ENCODE data around the gene SATB2. TPM values are rescaled to one million over a fixed set of nuclear protein-coding genes. Genes with fewer than 3 reads are reported as not detected.

SATB2 gene
- total RNA-seq, 2 donors from 2014 or later, result 133 to 178 TPM

DNA sequence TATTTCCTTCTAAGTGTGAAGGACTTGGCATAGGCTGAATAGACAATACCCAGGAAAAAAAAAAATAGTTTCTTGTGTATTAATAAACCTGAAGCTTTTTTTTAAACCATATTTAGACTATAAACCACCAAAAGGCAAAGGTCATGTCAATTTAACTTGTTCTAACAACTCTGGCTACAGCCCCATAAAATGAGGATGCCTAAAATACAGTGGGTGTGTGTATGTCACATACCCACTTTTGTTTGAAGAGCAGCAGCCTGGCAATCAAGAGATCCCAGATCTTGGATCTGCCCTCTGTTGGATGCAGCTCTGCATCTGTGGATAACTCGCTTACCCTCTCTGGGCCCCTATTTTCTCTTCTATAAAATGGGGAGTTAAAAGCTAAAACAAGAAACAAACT is 65.4 kb downstream of the SATB2 start:
- DNase-seq, result peak; percentile 54
- Histone ChIP-seq H3K36me3 (no peaks in the 10 kb centered on the region), H3K4me1 (no peaks in the 10 kb centered on the region), H3K9me3 (no peaks in the 10 kb centered on the region), H3K9ac (ENCODE audit: low read depth in 2 of 2, low read length in 2 of 2) (no peak overlapping the region), H3K27ac (peak overlapping the region; percentile 37), H3K4me3 (no peak overlapping the region), H3K27me3 (no peaks in the 10 kb centered on the region)
- intact Hi-C loops (cut with DNase I), result no loop called here
- TF ChIP-seq, protein P1, sequence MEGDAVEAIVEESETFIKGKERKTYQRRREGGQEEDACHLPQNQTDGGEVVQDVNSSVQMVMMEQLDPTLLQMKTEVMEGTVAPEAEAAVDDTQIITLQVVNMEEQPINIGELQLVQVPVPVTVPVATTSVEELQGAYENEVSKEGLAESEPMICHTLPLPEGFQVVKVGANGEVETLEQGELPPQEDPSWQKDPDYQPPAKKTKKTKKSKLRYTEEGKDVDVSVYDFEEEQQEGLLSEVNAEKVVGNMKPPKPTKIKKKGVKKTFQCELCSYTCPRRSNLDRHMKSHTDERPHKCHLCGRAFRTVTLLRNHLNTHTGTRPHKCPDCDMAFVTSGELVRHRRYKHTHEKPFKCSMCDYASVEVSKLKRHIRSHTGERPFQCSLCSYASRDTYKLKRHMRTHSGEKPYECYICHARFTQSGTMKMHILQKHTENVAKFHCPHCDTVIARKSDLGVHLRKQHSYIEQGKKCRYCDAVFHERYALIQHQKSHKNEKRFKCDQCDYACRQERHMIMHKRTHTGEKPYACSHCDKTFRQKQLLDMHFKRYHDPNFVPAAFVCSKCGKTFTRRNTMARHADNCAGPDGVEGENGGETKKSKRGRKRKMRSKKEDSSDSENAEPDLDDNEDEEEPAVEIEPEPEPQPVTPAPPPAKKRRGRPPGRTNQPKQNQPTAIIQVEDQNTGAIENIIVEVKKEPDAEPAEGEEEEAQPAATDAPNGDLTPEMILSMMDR (IDR thresholded peaks at IDR 0.05), result no peak

GRCh38 chr2:199388728-199389268 is 68.9 kb downstream of the SATB2 start:
- no peaks in the 10 kb centered on the region for H3K9me3 ChIP-seq
- H3K9ac ChIP-seq (ENCODE audit: low read depth in 2 of 2, low read length in 2 of 2), result no peak overlapping the region
- H3K27ac ChIP-seq, result no peak overlapping the region
- no peak overlapping the region for H3K4me3 ChIP-seq
- DNase-seq, result no peak
- intact Hi-C loops (cut with DNase I), result no loop called here
- H3K4me1 ChIP-seq, result no peaks in the 10 kb centered on the region
- TF ChIP-seq, protein P1 (IDR thresholded peaks at IDR 0.05), result no peak
- no peaks in the 10 kb centered on the region for H3K36me3 ChIP-seq
- no peaks in the 10 kb centered on the region for H3K27me3 ChIP-seq

GRCh38 chr2:199384043-199384442 is 73.7 kb downstream of the SATB2 start:
- Histone ChIP-seq H3K27ac (no peak overlapping the region), H3K4me3 (no peak overlapping the region), H3K36me3 (no peaks in the 10 kb centered on the region), H3K27me3 (no peaks in the 10 kb centered on the region), H3K9me3 (no peaks in the 10 kb centered on the region), H3K9ac (ENCODE audit: low read depth in 2 of 2, low read length in 2 of 2) (no peak overlapping the region), H3K4me1 (peaks cover 5% of the 10 kb centered on the region)
- TF ChIP-seq, protein P1 (IDR thresholded peaks at IDR 0.05), result no peak
- no peak for DNase-seq
- intact Hi-C loops (cut with DNase I), result no loop called here

GRCh38 chr2:199383021-199383420 is 74.7 kb downstream of the SATB2 start:
- Histone ChIP-seq H3K36me3 (no peaks in the 10 kb centered on the region), H3K9me3 (no peaks in the 10 kb centered on the region), H3K27me3 (no peaks in the 10 kb centered on the region), H3K27ac (no peak overlapping the region), H3K9ac (ENCODE audit: low read depth in 2 of 2, low read length in 2 of 2) (no peak overlapping the region), H3K4me3 (no peak overlapping the region), H3K4me1 (peaks cover 5% of the 10 kb centered on the region)
- intact Hi-C loops (cut with DNase I), result no loop called here
- TF ChIP-seq, protein P1 (IDR thresholded peaks at IDR 0.05), result no peak
- DNase-seq, result no peak

DNA sequence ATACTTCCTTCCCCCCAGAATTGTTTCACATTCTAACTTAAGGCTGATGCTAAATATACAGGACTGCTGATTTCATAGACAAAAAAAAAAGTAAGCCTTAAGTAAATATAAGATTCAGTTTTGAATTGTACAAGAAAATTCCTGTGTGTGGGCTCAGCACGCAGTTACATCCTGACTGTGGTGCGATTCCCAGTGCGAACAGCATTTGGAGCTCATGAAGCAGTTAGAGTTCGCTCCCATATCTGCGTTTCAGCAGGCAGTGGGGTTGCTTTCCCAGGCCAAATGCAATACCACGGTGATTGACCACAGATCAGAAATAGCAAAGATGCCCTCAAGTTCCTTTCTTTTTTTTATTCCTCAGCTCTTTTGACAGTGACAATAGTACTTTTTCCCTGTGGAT is 75.6 kb downstream of the SATB2 start:
- Histone ChIP-seq H3K27me3 (no peaks in the 10 kb centered on the region), H3K27ac (no peak overlapping the region), H3K4me3 (no peak overlapping the region), H3K9ac (ENCODE audit: low read depth in 2 of 2, low read length in 2 of 2) (peak overlapping the region in 1 of 2 donors; percentile 32), H3K9me3 (no peaks in the 10 kb centered on the region), H3K4me1 (peaks cover 5% of the 10 kb centered on the region), H3K36me3 (no peaks in the 10 kb centered on the region)
- intact Hi-C loops (cut with DNase I), result no loop called here
- no peak for DNase-seq
- TF ChIP-seq, protein P1 (IDR thresholded peaks at IDR 0.05), result no peak
